NCI-H146 (cell line): ENCODE results near the gene KCNG1.

Source experiments
- DNase-seq: peaks from one replicate; lab custom pipeline; 2025; lab: John Stamatoyannopoulos, UW

Gene KCNG1

GRCh38 chr20:51036226-51036625 is 13.3 kb upstream of the KCNG1 start:
- DNase-seq, result no peak

- no peak for DNase-seq
Measured at GRCh38 chr20:51034988-51035656, 12.2 kb upstream of the KCNG1 start.

GRCh38 chr20:51034476-51034875 is 11.6 kb upstream of the KCNG1 start:
- DNase-seq, result no peak

GRCh38 chr20:51029963-51030920 is 7.3 kb upstream of the KCNG1 start:
- DNase-seq, result no peak

- no peak for DNase-seq
Measured at GRCh38 chr20:51029556-51029955, 6.6 kb upstream of the KCNG1 start.

GRCh38 chr20:51028616-51029212 is 5.8 kb upstream of the KCNG1 start:
- no peak for DNase-seq

GRCh38 chr20:51027035-51027795 is 4.3 kb upstream of the KCNG1 start:
- DNase-seq, result no peak

- no peak for DNase-seq
Measured at GRCh38 chr20:51026269-51026668, 3.4 kb upstream of the KCNG1 start.

- no peak for DNase-seq
Measured at GRCh38 chr20:51024761-51025160, 1.9 kb upstream of the KCNG1 start.

- no peak for DNase-seq
Measured at GRCh38 chr20:51023617-51024155, 779 bp upstream of the KCNG1 start.

GRCh38 chr20:51022227-51022802 is 592 bp downstream of the KCNG1 start:
- no peak for DNase-seq

GRCh38 chr20:51021067-51022025 is 1.6 kb downstream of the KCNG1 start:
- no peak for DNase-seq

- no peak for DNase-seq
Measured at GRCh38 chr20:51020657-51021056, 2.2 kb downstream of the KCNG1 start.

- DNase-seq, result no peak
Measured at GRCh38 chr20:51019656-51020592, 3.0 kb downstream of the KCNG1 start.

GRCh38 chr20:51017251-51017650 is 5.7 kb downstream of the KCNG1 start:
- no peak for DNase-seq

- no peak for DNase-seq
Measured at GRCh38 chr20:51016521-51016920, 6.4 kb downstream of the KCNG1 start.

- peak; percentile 17 for DNase-seq
Measured at GRCh38 chr20:51014797-51015722, 7.8 kb downstream of the KCNG1 start.
